Prostate gland (tissue), 2 donors: ENCODE results near the gene RAI2. TPM values are rescaled to one million over a fixed set of nuclear protein-coding genes. Genes with fewer than 3 reads are reported as not detected.

Experiments used
- DNase-seq: peaks from one replicate; pipeline ENCODE4 v3.0.0-alpha.2; 2019; ENCODE audit warnings: low spot score
- H3K27ac ChIP-seq, 2 donors: fragments of 200-600 bp; sonication (generic); 2 replicates each; pipeline ENCODE4 v1.5.1; 2017 to 2019
- H3K27me3 ChIP-seq: fragments of 200-600 bp; sonication (generic); replicated peaks from 2 replicates; pipeline ENCODE4 v1.5.1; 2019; ENCODE audit not compliant: insufficient read depth
- H3K36me3 ChIP-seq, 2 donors: fragments of 200-600 bp; sonication (generic); 1 replicate in 1 of 2; 2 replicates in 1 of 2; pipeline versions ENCODE4 v1.5.1 to v1.8.1; 2017 to 2019
- H3K4me1 ChIP-seq: fragments of 200-600 bp; sonication (generic); replicated peaks from 2 replicates; pipeline ENCODE4 v1.5.1; 2019
- H3K4me3 ChIP-seq, 2 donors: fragments of 200-600 bp; sonication (generic); 2 replicates each; pipeline ENCODE4 v1.5.1; 2017 to 2019
- H3K9me3 ChIP-seq: fragments of 200-600 bp; sonication (generic); 2 replicates; pipeline ENCODE4 v1.5.1; 2017
- POLR2A ChIP-seq: fragments of 450-650 bp; IDR thresholded peaks from one replicate; pipeline ENCODE4 v1.6.1; 2016; ENCODE audit warnings: antibody characterized with exemption, mild to moderate bottlenecking
- POLR2AphosphoS5 ChIP-seq: sonication (generic); formaldehyde crosslinking; IDR thresholded peaks from one replicate; pipeline ENCODE4 v1.6.1; 2017; ENCODE audit warnings: antibody characterized with exemption
- WGBS: methylation state at CpG from one replicate; pipeline ENCODE4 v1.1.5; 2018; 5-methylcytosine and 5-hydroxymethylcytosine counted together
- intact Hi-C: fragments of 100-400 bp; cut with DNase I; formaldehyde crosslinking; loops from one replicate; pipeline ENCODE4 v1.14.2; 2022
- total RNA-seq, 2 donors: library from RNA; depleted of rRNA; stranded (reverse); fragments of >200 nt; gene quantifications; one replicate each; pipeline ENCODE4 v1.1.0, GENCODE V29; 2016
- TF ChIP-seq, protein P1 (sequence below), 4 experiments: fragments of 200-600 bp in 2 of 4; fragments of 450-650 bp in 2 of 4; sonication (generic) in 2 of 4; IDR thresholded peaks; 1 replicate in 3 of 4; 2 replicates in 1 of 4; pipeline ENCODE4 v1.5.1; 2016 to 2019; ENCODE audit warnings: antibody characterized with exemption in 4 of 4, mild to moderate bottlenecking in 2 of 4, moderate library complexity in 2 of 4

Gene RAI2
- total RNA-seq, 2 donors from 2014 or later, result 11.5 to 19.1 TPM

DNA sequence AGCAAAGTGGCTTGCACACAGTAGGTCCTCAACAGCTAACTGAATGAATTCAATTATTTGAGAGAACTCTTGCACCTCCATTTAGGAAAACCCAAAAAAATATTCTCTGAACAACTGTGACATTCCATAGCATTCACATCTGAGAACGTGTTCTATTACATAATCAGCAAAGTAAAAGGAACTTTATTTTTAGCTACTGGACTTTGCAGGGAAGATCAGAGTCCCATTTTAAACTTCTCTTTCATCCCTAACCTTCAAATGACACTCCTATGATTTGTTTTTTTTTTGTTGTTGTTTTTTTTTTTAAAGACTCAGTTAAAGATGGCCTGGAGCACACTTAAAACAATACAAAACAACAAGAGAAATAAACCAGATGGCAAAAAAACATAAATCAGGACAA is 30.9 kb downstream of the RAI2 start:
- TF ChIP-seq POLR2AphosphoS5, result no peak
- TF ChIP-seq, protein P1, sequence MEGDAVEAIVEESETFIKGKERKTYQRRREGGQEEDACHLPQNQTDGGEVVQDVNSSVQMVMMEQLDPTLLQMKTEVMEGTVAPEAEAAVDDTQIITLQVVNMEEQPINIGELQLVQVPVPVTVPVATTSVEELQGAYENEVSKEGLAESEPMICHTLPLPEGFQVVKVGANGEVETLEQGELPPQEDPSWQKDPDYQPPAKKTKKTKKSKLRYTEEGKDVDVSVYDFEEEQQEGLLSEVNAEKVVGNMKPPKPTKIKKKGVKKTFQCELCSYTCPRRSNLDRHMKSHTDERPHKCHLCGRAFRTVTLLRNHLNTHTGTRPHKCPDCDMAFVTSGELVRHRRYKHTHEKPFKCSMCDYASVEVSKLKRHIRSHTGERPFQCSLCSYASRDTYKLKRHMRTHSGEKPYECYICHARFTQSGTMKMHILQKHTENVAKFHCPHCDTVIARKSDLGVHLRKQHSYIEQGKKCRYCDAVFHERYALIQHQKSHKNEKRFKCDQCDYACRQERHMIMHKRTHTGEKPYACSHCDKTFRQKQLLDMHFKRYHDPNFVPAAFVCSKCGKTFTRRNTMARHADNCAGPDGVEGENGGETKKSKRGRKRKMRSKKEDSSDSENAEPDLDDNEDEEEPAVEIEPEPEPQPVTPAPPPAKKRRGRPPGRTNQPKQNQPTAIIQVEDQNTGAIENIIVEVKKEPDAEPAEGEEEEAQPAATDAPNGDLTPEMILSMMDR (IDR thresholded peaks at IDR 0.05), result no peak
- 50% methylated on average over 1 of the region's 1 CpG for WGBS
- H3K4me3 ChIP-seq, result no peak overlapping the region
- H3K27me3 ChIP-seq, result no peaks in the 10 kb centered on the region
- DNase-seq, result no peak
- intact Hi-C loops, result no loop called here
- peak overlapping the region in 1 of 2 donors; percentile 11 for H3K27ac ChIP-seq
- no peaks in the 10 kb centered on the region for H3K9me3 ChIP-seq
- H3K4me1 ChIP-seq, result no peaks in the 10 kb centered on the region
- H3K36me3 ChIP-seq, result no peaks in the 10 kb centered on the region

DNA sequence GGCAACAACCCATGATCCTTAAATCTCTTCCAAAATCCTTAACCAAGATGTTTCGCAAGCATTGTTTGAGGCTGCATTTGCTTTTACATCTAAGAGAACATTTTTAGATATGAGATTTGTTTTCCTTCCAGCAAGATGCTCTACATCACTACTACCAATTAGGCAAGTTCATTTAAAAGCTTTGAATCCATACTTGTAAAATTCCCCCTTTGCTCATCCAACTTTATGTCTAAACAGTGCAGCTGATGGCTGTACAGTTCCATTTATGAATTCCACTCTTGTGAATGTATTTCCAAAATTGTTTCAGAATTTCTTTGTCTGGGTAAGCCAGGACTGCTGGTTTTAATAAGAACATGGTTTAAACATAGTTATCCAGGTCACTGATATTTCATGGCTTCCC is 31.5 kb downstream of the RAI2 start:
- H3K27me3 ChIP-seq, result no peaks in the 10 kb centered on the region
- H3K4me1 ChIP-seq, result no peaks in the 10 kb centered on the region
- no peak overlapping the region for H3K4me3 ChIP-seq
- H3K36me3 ChIP-seq, result no peaks in the 10 kb centered on the region
- TF ChIP-seq POLR2AphosphoS5 (no peak), POLR2A (no peak)
- TF ChIP-seq, protein P1 (IDR thresholded peaks at IDR 0.05), result no peak
- intact Hi-C loops, result no loop called here
- H3K27ac ChIP-seq, result no peak overlapping the region
- WGBS, result 50% methylated on average over 1 of the region's 1 CpG
- DNase-seq, result no peak
- H3K9me3 ChIP-seq, result no peaks in the 10 kb centered on the region

DNA sequence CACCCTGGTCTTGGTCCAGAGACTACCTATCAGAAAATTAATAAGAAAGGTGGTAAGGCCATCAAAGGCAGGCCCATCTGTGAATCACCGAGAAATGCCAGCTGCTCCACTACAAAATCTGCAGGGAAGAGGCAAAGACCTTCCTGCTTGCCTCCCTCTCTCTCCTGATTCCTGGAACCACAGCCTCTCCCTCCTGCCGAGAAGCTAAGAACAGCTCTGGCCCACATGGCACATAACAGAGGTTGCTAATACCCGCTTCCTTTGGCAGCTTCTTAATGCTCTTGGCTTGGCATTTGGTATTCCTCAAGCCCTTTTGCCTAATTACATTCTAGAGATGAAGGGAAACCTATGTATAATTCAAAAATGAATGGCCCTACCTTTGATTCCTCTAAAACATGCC is 32.9 kb downstream of the RAI2 start:
- Histone ChIP-seq H3K4me1 (no peaks in the 10 kb centered on the region), H3K27ac (no peak overlapping the region), H3K27me3 (no peaks in the 10 kb centered on the region), H3K36me3 (no peaks in the 10 kb centered on the region), H3K9me3 (no peaks in the 10 kb centered on the region), H3K4me3 (no peak overlapping the region)
- DNase-seq, result no peak
- WGBS, result 93% methylated on average over 3 of the region's 3 CpGs
- TF ChIP-seq POLR2A (no peak), POLR2AphosphoS5 (no peak)
- TF ChIP-seq, protein P1 (IDR thresholded peaks at IDR 0.05), result no peak
- intact Hi-C loops, result no loop called here

DNA sequence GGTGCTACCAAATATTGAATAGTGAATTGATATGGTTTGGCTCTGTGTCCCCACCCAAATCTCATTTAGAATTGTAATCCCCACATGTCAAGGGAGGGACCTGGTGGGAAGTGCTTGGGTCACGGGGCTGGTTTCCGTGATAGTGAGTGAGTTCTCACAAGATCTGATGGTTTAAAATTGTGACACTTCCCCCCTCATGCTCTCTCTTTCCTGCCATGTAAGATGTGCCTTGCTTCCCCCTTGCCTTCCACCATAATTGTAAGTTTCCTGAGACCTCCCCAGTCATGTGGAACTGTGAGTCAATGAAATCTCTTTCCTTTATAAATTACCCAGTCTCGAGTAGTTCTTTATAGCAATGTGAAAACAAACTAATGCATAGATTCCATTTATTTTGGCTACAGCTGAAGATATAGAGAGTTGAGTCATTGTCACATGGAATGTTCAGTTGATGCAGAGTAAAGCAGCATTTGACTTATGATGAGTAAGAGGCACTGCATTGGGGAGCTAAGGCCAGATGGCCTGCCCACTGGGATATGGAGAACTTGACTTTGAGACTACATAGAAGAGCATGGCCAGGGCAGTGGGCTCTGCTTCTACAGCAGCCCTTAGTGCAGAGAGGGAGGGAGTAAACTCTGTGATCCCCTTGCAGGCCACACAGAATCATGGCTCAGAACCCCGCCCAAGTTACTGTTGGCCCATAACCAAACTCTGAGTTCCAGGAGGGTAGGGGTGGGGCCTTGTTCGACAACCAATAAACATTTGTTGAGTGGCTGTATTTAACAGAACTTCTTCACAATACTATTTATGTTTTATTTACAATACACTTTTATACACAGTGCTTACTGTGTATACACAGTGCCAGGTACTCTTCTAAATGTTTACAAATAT is 34.2 kb downstream of the RAI2 start:
- intact Hi-C loops, result no loop called here
- H3K27ac ChIP-seq, result no peak overlapping the region
- DNase-seq, result no peak
- no peaks in the 10 kb centered on the region for H3K36me3 ChIP-seq
- TF ChIP-seq POLR2AphosphoS5, result no peak
- TF ChIP-seq, protein P1 (IDR thresholded peaks at IDR 0.05), result no peak
- no peak for TF ChIP-seq POLR2A
- H3K27me3 ChIP-seq, result no peaks in the 10 kb centered on the region
- H3K9me3 ChIP-seq, result no peaks in the 10 kb centered on the region
- no peak overlapping the region for H3K4me3 ChIP-seq
- 71% methylated on average over 5 of the region's 5 CpGs for WGBS
- H3K4me1 ChIP-seq, result no peaks in the 10 kb centered on the region

DNA sequence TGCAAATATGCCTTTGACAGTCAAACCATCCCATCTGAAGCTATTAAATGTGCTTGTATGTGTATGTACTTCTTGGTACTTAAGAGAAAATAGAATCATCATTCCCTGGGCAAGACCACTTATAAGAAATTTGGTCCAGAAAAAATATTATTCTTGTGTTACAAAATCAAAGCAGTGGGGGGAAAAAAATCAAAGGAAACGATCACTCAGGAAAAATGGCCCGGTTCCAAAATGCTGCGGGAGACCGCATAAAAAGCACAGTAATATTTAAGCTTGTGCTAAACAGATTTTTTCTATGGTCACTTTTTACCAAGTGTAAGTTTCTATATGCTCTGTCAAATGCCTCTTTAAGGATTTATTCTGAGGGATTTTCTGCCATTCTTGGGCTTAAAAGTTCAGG is 36.1 kb downstream of the RAI2 start:
- Histone ChIP-seq H3K36me3 (no peaks in the 10 kb centered on the region), H3K27me3 (no peaks in the 10 kb centered on the region), H3K9me3 (no peaks in the 10 kb centered on the region), H3K4me1 (no peaks in the 10 kb centered on the region), H3K4me3 (no peak overlapping the region), H3K27ac (no peak overlapping the region)
- WGBS, result 44% methylated on average over 4 of the region's 4 CpGs
- intact Hi-C loops, result no loop called here
- DNase-seq, result no peak
- TF ChIP-seq POLR2AphosphoS5, result no peak
- TF ChIP-seq, protein P1 (IDR thresholded peaks at IDR 0.05), result no peak
- TF ChIP-seq POLR2A, result no peak
